Fibroblast of lung (primary cell): Measurements from ENCODE around the gene TOR1AIP2. TPM values are rescaled to one million over a fixed set of nuclear protein-coding genes. Genes with fewer than 3 reads are reported as not detected.

Experiments used
- DNase-seq, 2 donors: peaks; one replicate each; pipeline versions ENCODE4 v3.0.0 to v3.0.0-alpha.2; 2010; ENCODE audit warnings: low read depth in 2 of 2
- H2AFZ ChIP-seq: 2 replicates; pipeline ENCODE4 v1.5.1; 2012; ENCODE audit warnings: low read length, control low read depth, inconsistent platforms
- H3K27ac ChIP-seq: 2 replicates; pipeline ENCODE4 v1.5.1; 2011; ENCODE audit warnings: low read length, control low read depth; ENCODE audit not compliant: insufficient read depth
- H3K27me3 ChIP-seq: 2 replicates; pipeline ENCODE4 v1.5.1; 2011; ENCODE audit warnings: mild to moderate bottlenecking, low read length; ENCODE audit not compliant: control insufficient read depth, insufficient read depth
- H3K36me3 ChIP-seq: 2 replicates; pipeline ENCODE4 v1.5.1; 2011; ENCODE audit warnings: low read length; ENCODE audit not compliant: control insufficient read depth, insufficient read depth
- H3K4me1 ChIP-seq: 2 replicates; pipeline ENCODE4 v1.5.1; 2011; ENCODE audit warnings: low read length; ENCODE audit not compliant: control insufficient read depth, insufficient read depth; ENCODE audit errors: extremely low read depth
- H3K4me2 ChIP-seq: 2 replicates; pipeline ENCODE4 v1.5.1; 2011; ENCODE audit warnings: low read length, control low read depth; ENCODE audit not compliant: insufficient read depth; ENCODE audit errors: extremely low read depth
- H3K4me3 ChIP-seq, 4 experiments: fragments of 200-600 bp in 1 of 4; sonication (generic) in 1 of 4; replicated peaks in 1 of 4; 2 replicates each; pipeline ENCODE4 v1.5.1; 2011 to 2016; ENCODE audit warnings: low read length in 4 of 4, low read depth in 3 of 4, mild to moderate bottlenecking in 3 of 4, control low read depth in 2 of 4, inconsistent platforms in 1 of 4, mixed read lengths in 1 of 4; ENCODE audit not compliant: insufficient read depth in 1 of 4; ENCODE audit errors: control extremely low read depth in 1 of 4
- H3K79me2 ChIP-seq: 2 replicates; pipeline ENCODE4 v1.5.1; 2012; ENCODE audit warnings: mild to moderate bottlenecking, low read length, inconsistent platforms; ENCODE audit not compliant: control insufficient read depth, insufficient read depth
- H3K9ac ChIP-seq: 2 replicates; pipeline ENCODE4 v1.5.1; 2011; ENCODE audit warnings: mild to moderate bottlenecking, low read length, control low read depth; ENCODE audit not compliant: insufficient read depth
- H3K9me3 ChIP-seq: 2 replicates; pipeline ENCODE4 v1.5.1; 2012; ENCODE audit warnings: low read depth, low read length; ENCODE audit not compliant: control insufficient read depth, insufficient read depth
- H4K20me1 ChIP-seq: 2 replicates; pipeline ENCODE4 v1.5.1; 2011; ENCODE audit warnings: low read length; ENCODE audit not compliant: control insufficient read depth, insufficient read depth; ENCODE audit errors: extremely low read depth
- EZH2 ChIP-seq: IDR thresholded peaks from 2 replicates; pipeline ENCODE4 v1.5.1; 2012; ENCODE audit warnings: low read length, control low read depth, mild to moderate bottlenecking; ENCODE audit errors: missing control alignments
- polyA plus RNA-seq, 2 donors: library from polyadenylated mRNA; depleted of rRNA in 1 of 2; stranded (reverse) in 1 of 2; unstranded in 1 of 2; fragments of >200 nt; gene quantifications; 2 replicates each; pipeline ENCODE4 v1.2.1, GENCODE V29; 2011 to 2012; ENCODE audit warnings: missing spikeins in 1 of 2
- total RNA-seq: library from RNA; depleted of rRNA; stranded (reverse); fragments of >200 nt; gene quantifications from 2 replicates; pipeline ENCODE4 v1.2.1, GENCODE V29; 2014
- TF ChIP-seq, protein P1 (sequence below), 2 donors: IDR thresholded peaks in 1 of 2; conservative IDR thresholded peaks in 1 of 2; 1 replicate in 1 of 2; 2 replicates in 1 of 2; pipeline ENCODE4 v1.5.1; 2011 to 2012; ENCODE audit warnings: low read length in 2 of 2, control low read depth in 1 of 2, inconsistent platforms in 1 of 2, low read depth in 1 of 2, mild to moderate bottlenecking in 1 of 2

Gene TOR1AIP2
- total and polyA plus RNA-seq, 2 donors (not counting 1 experiment from before 2014, with no cell fraction given) = 78.9 to 81.9 TPM

DNA sequence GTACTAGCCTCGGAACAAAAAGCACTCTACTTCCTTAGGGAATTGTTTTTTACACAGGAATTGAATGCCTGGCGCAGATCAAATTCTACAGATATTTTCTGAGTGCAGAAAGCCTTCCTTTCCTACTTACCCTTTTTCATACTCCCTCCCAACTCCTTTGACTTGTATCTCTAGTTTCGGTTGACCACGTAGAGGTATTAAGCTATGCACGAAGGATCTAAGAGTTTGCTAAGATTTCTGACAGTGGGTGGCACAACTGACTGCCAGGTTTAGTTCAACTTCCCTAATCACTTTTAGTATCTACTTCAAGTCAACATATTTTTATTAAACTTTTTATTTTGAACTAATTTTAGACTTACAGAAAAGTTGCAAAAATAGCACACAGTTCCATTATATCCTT is 5.0 kb downstream of the TOR1AIP2 start:
- Histone ChIP-seq H3K4me3 (no peak overlapping the region), H3K4me1 (no peaks in the 10 kb centered on the region), H3K4me2 (no peak overlapping the region), H3K9me3 (no peaks in the 10 kb centered on the region), H3K79me2 (peaks cover 73% of the 10 kb centered on the region), H4K20me1 (peaks cover 3% of the 10 kb centered on the region), H3K9ac (no peak overlapping the region), H3K36me3 (peaks cover 2% of the 10 kb centered on the region), H3K27ac (no peak overlapping the region), H3K27me3 (no peaks in the 10 kb centered on the region), H2AFZ (no peak overlapping the region)
- no peak for DNase-seq
- TF ChIP-seq, protein P1, sequence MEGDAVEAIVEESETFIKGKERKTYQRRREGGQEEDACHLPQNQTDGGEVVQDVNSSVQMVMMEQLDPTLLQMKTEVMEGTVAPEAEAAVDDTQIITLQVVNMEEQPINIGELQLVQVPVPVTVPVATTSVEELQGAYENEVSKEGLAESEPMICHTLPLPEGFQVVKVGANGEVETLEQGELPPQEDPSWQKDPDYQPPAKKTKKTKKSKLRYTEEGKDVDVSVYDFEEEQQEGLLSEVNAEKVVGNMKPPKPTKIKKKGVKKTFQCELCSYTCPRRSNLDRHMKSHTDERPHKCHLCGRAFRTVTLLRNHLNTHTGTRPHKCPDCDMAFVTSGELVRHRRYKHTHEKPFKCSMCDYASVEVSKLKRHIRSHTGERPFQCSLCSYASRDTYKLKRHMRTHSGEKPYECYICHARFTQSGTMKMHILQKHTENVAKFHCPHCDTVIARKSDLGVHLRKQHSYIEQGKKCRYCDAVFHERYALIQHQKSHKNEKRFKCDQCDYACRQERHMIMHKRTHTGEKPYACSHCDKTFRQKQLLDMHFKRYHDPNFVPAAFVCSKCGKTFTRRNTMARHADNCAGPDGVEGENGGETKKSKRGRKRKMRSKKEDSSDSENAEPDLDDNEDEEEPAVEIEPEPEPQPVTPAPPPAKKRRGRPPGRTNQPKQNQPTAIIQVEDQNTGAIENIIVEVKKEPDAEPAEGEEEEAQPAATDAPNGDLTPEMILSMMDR (conservative IDR thresholded peaks at IDR 0.05 in 1 of 2, IDR thresholded peaks at IDR 0.05 in 1 of 2; ENCODE audit: low read depth in 1 of 2, low read length in 2 of 2) = no peak
- TF ChIP-seq EZH2 = no peak

DNA sequence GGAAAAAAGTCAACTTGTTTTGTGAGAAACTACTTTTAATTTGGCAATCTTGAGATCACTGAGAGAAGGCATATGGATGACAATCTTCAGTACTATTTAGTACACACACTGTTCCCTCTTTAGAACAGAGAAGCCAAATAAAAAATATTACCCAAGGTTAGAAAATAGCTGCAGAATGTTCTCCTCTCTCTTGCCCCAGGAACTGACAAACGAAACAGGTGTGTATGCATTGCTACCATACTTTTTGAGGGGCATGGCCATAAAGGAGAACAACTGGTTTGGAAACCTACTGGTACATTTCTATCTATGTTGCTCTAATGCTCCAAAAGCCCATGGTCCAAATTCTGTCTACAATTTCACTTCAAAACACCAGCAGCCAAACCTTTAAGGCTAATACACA is 5.7 kb downstream of the TOR1AIP2 start:
- Histone ChIP-seq H3K79me2 (peaks cover 72% of the 10 kb centered on the region), H2AFZ (no peak overlapping the region), H3K4me3 (no peak overlapping the region), H3K36me3 (peaks cover 2% of the 10 kb centered on the region), H3K9me3 (no peaks in the 10 kb centered on the region), H4K20me1 (peaks cover 3% of the 10 kb centered on the region), H3K9ac (no peak overlapping the region), H3K27me3 (no peaks in the 10 kb centered on the region), H3K27ac (no peak overlapping the region), H3K4me1 (no peaks in the 10 kb centered on the region), H3K4me2 (no peak overlapping the region)
- TF ChIP-seq EZH2 = no peak
- TF ChIP-seq, protein P1 (conservative IDR thresholded peaks at IDR 0.05 in 1 of 2, IDR thresholded peaks at IDR 0.05 in 1 of 2; ENCODE audit: low read depth in 1 of 2, low read length in 2 of 2) = no peak
- DNase-seq = no peak

DNA sequence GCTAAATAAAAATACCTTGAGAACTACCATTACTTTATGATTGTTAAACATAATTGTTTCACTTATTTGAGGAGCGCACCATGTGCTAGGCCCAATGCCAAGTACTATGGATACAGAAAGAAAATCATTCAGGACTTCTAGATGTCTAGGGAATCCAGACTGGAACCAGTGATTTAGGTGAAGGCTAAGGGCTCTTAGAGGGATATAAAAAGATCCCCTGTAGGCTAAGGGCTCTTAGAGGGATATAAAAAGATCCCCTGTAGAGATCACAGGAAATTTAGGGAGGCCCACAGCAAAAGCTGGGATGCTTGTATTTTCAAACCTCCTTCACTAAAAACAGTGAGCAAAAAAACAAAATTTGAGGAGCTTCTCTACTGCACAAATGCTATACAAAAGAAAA is 6.7 kb downstream of the TOR1AIP2 start:
- H3K36me3 ChIP-seq = peaks cover 2% of the 10 kb centered on the region
- TF ChIP-seq, protein P1 (conservative IDR thresholded peaks at IDR 0.05 in 1 of 2, IDR thresholded peaks at IDR 0.05 in 1 of 2; ENCODE audit: low read depth in 1 of 2, low read length in 2 of 2) = no peak
- no peak for TF ChIP-seq EZH2
- no peaks in the 10 kb centered on the region for H4K20me1 ChIP-seq

More for the DNA sequence above, 6.7 kb downstream of the TOR1AIP2 start:
- no peaks in the 10 kb centered on the region for H3K9me3 ChIP-seq
- no peak overlapping the region for H3K9ac ChIP-seq
- DNase-seq = no peak
- H3K27ac ChIP-seq = no peak overlapping the region
- no peak overlapping the region for H3K4me3 ChIP-seq
- H3K4me1 ChIP-seq = no peaks in the 10 kb centered on the region
- peaks cover 68% of the 10 kb centered on the region for H3K79me2 ChIP-seq
- no peaks in the 10 kb centered on the region for H3K27me3 ChIP-seq
- H3K4me2 ChIP-seq = no peak overlapping the region
- H2AFZ ChIP-seq = no peak overlapping the region
